Stimulated activated CD4-positive, alpha-beta T cell treated with anti-CD3 and anti-CD28 coated beads, TNF-alpha, amount 100 ng/mL, for 48 hours (primary cell): ENCODE results near the gene CSNK1G3.

ENCODE experiments used
- DNase-seq, 3 donors: peaks; one replicate each; pipeline ENCODE4 v3.0.0-alpha.2; 2020; ENCODE audit warnings: low read depth in 3 of 3

The CSNK1G3 gene

GRCh38 chr5:123645024-123645603 lies 133.1 kb downstream of the CSNK1G3 start:
- DNase-seq, result no peak

- no peak for DNase-seq
These were observed 135.1 kb downstream of the CSNK1G3 start for GRCh38 chr5:123647066-123647465.

- DNase-seq, result no peak
These were observed 139.3 kb downstream of the CSNK1G3 start for GRCh38 chr5:123651234-123651633.

GRCh38 chr5:123659011-123659410 lies 147.0 kb downstream of the CSNK1G3 start:
- no peak for DNase-seq

- DNase-seq, result no peak
These were observed 147.5 kb downstream of the CSNK1G3 start for GRCh38 chr5:123659495-123659894.

- DNase-seq, result no peak
These were observed 153.0 kb downstream of the CSNK1G3 start for GRCh38 chr5:123664961-123665360.

- no peak for DNase-seq
These were observed 153.9 kb downstream of the CSNK1G3 start for GRCh38 chr5:123665822-123666371.
